ENCODE measurements around the gene RAB22A. TPM values are rescaled to one million over a fixed set of nuclear protein-coding genes. Genes with fewer than 3 reads are reported as not detected.

The RAB22A gene
- total RNA-seq, 2 donors from 2014 or later: 18.7 to 26.5 TPM

- Histone ChIP-seq H3K9me3 (no peaks in the 10 kb centered on the region), H3K36me3 (no peaks in the 10 kb centered on the region), H3K27me3 (replicated peaks; ENCODE audit: insufficient read depth) (no peaks in the 10 kb centered on the region), H3K4me1 (ENCODE audit: control insufficient read depth in 1 of 2, low read depth in 2 of 2) (peaks cover 13 to 35% of the 10 kb centered on the region in 2 donors), H3K4me3 (no peak overlapping the region), H3K27ac (no peak overlapping the region)
- TF ChIP-seq CTCF (IDR thresholded peaks at IDR 0.05): no peak
- DNase-seq (ENCODE audit: low spot score) (no peak), ATAC-seq (ENCODE audit: insufficient number of reproducible peaks, low FRiP score, low read depth) (no peak)
These were observed 93.3 kb downstream of the RAB22A start for GRCh38 chr20:58402827-58403226.

GRCh38 chr20:58403272-58403671 lies 93.8 kb downstream of the RAB22A start:
- no peaks in the 10 kb centered on the region for H3K36me3 ChIP-seq
- H3K9me3 ChIP-seq: no peaks in the 10 kb centered on the region
- peaks cover 14 to 40% of the 10 kb centered on the region in 2 donors for H3K4me1 ChIP-seq (ENCODE audit: control insufficient read depth in 1 of 2, low read depth in 2 of 2)
- H3K4me3 ChIP-seq: no peak overlapping the region
- no peak for DNase-seq (ENCODE audit: low spot score)
- no peak for TF ChIP-seq CTCF (IDR thresholded peaks at IDR 0.05)
- ATAC-seq (ENCODE audit: insufficient number of reproducible peaks, low FRiP score, low read depth): no peak
- no peaks in the 10 kb centered on the region for H3K27me3 ChIP-seq (replicated peaks; ENCODE audit: insufficient read depth)
- H3K27ac ChIP-seq: no peak overlapping the region

- TF ChIP-seq CTCF (IDR thresholded peaks at IDR 0.05): no peak
- no peak for ATAC-seq (ENCODE audit: insufficient number of reproducible peaks, low FRiP score, low read depth)
- H3K4me3 ChIP-seq: no peak overlapping the region
- H3K36me3 ChIP-seq: no peaks in the 10 kb centered on the region
- H3K27me3 ChIP-seq (replicated peaks; ENCODE audit: insufficient read depth): no peaks in the 10 kb centered on the region
- peak overlapping the region in 1 of 2 donors; percentile 17 for H3K27ac ChIP-seq
- no peak for DNase-seq (ENCODE audit: low spot score)
- peaks cover 19 to 43% of the 10 kb centered on the region in 2 donors for H3K4me1 ChIP-seq (ENCODE audit: control insufficient read depth in 1 of 2, low read depth in 2 of 2)
- H3K9me3 ChIP-seq: no peaks in the 10 kb centered on the region
These were observed 96.2 kb downstream of the RAB22A start for GRCh38 chr20:58405504-58406291.

GRCh38 chr20:58406422-58407001 lies 97.0 kb downstream of the RAB22A start:
- Histone ChIP-seq H3K27me3 (replicated peaks; ENCODE audit: insufficient read depth) (no peaks in the 10 kb centered on the region), H3K9me3 (no peaks in the 10 kb centered on the region), H3K27ac (peak overlapping the region in 1 of 2 donors; percentile 17), H3K4me3 (no peak overlapping the region), H3K36me3 (no peaks in the 10 kb centered on the region), H3K4me1 (ENCODE audit: control insufficient read depth in 1 of 2, low read depth in 2 of 2) (peaks cover 19 to 43% of the 10 kb centered on the region in 2 donors)
- no peak for TF ChIP-seq CTCF (IDR thresholded peaks at IDR 0.05)
- no peak for ATAC-seq (ENCODE audit: insufficient number of reproducible peaks, low FRiP score, low read depth)
- no peak for DNase-seq (ENCODE audit: low spot score)

- H3K27ac ChIP-seq: peak overlapping the region in 1 of 2 donors; percentile 35
- ATAC-seq (ENCODE audit: insufficient number of reproducible peaks, low FRiP score, low read depth): no peak
- no peaks in the 10 kb centered on the region for H3K27me3 ChIP-seq (replicated peaks; ENCODE audit: insufficient read depth)
- H3K4me3 ChIP-seq: no peak overlapping the region
- H3K36me3 ChIP-seq: no peaks in the 10 kb centered on the region
- H3K9me3 ChIP-seq: no peaks in the 10 kb centered on the region
- peaks cover 19 to 37% of the 10 kb centered on the region in 2 donors for H3K4me1 ChIP-seq (ENCODE audit: control insufficient read depth in 1 of 2, low read depth in 2 of 2)
- TF ChIP-seq CTCF (IDR thresholded peaks at IDR 0.05): no peak
- DNase-seq (ENCODE audit: low spot score): no peak
These were observed 97.8 kb downstream of the RAB22A start for GRCh38 chr20:58407201-58407873.

All from thoracic aorta (tissue), 2 donors.